H1 (cell line): ENCODE data around the gene CTSW. TPM values are rescaled to one million over a fixed set of nuclear protein-coding genes. Genes with fewer than 3 reads are reported as not detected.

Experiments used
- CTCF ChIA-PET: fragments of 300-600 bp; sonication (Branson Sonifier 250); formaldehyde crosslinking; loops from one replicate; lab custom pipeline; 2021; ENCODE audit not compliant: partially characterized antibody; lab: Charles Lee
- POLR2A ChIA-PET: fragments of 300-600 bp; sonication (Branson Sonifier 250); formaldehyde crosslinking; loops from one replicate; lab custom pipeline; 2021; ENCODE audit warnings: inconsistent platforms; ENCODE audit not compliant: partially characterized antibody; lab: Charles Lee
- DNase-seq, 2 experiments: peaks; one replicate each; pipeline versions ENCODE4 v3.0.0 to v3.0.0-alpha.2; 2010 to 2022; ENCODE audit warnings: low spot score in 2 of 2, low read depth in 1 of 2, mixed read lengths in 1 of 2
- FAIRE-seq: peaks from 2 replicates; lab custom pipeline; 2011; peaks lifted over from hg19 to GRCh38; lab: Jason Lieb, UNC
- H2AFZ ChIP-seq: 2 replicates; pipeline ENCODE4 v1.8.1; 2012; ENCODE audit warnings: low read length, inconsistent platforms
- H2AK5ac ChIP-seq: 2 replicates; pipeline ENCODE4 v1.6.1; 2013; ENCODE audit warnings: low read depth, low read length
- H2BK120ac ChIP-seq: replicated peaks from 2 replicates; pipeline ENCODE3; 2013; ENCODE audit warnings: low read depth, low read length, inconsistent platforms
- H2BK12ac ChIP-seq: 2 replicates; pipeline ENCODE4 v1.6.1; 2013; ENCODE audit warnings: low read depth, low read length
- H2BK15ac ChIP-seq: 2 replicates; pipeline ENCODE4 v1.6.1; 2013; ENCODE audit warnings: low read length
- H2BK20ac ChIP-seq: 2 replicates; pipeline ENCODE4 v1.6.1; 2013; ENCODE audit warnings: low read length
- H2BK5ac ChIP-seq: 2 replicates; pipeline ENCODE4 v1.6.1; 2013; ENCODE audit warnings: low read depth, low read length
- H3K14ac ChIP-seq: 2 replicates; pipeline ENCODE4 v1.6.1; 2013; ENCODE audit warnings: inconsistent platforms; ENCODE audit not compliant: insufficient read length
- H3K18ac ChIP-seq: 2 replicates; pipeline ENCODE4 v1.6.1; 2013; ENCODE audit warnings: low read length; ENCODE audit errors: extremely low read depth
- H3K23ac ChIP-seq: 2 replicates; pipeline ENCODE4 v1.6.1; 2013; ENCODE audit warnings: inconsistent platforms; ENCODE audit not compliant: insufficient read length
- H3K23me2 ChIP-seq: 2 replicates; pipeline ENCODE4 v1.6.1; 2013; ENCODE audit warnings: low read depth, low read length
- H3K27ac ChIP-seq: 2 replicates; pipeline ENCODE4 v1.6.1; 2011; ENCODE audit warnings: low read depth, low read length, inconsistent platforms
- H3K27me3 ChIP-seq, 4 experiments: replicated peaks in 1 of 4; 1 replicate in 1 of 4; 2 replicates in 3 of 4; pipeline versions ENCODE4 v1.6.1 to v1.8.1; 2011 to 2013; ENCODE audit warnings: low read length in 3 of 4, mild to moderate bottlenecking in 3 of 4, inconsistent platforms in 2 of 4, mixed read lengths in 2 of 4, moderate library complexity in 1 of 4; ENCODE audit not compliant: control insufficient read depth in 3 of 4, insufficient read depth in 3 of 4; ENCODE audit errors: extremely low read depth in 1 of 4
- H3K36me3 ChIP-seq, 4 experiments: 2 replicates each; pipeline versions ENCODE4 v1.6.1 to v1.8.1; 2011 to 2013; ENCODE audit warnings: mild to moderate bottlenecking in 4 of 4, low read length in 3 of 4, moderate library complexity in 2 of 4, control low read depth in 1 of 4, inconsistent platforms in 1 of 4; ENCODE audit not compliant: insufficient read depth in 4 of 4, control insufficient read depth in 2 of 4
- H3K4ac ChIP-seq: replicated peaks from 2 replicates; pipeline ENCODE3; 2013; ENCODE audit warnings: low read length, low read depth, mixed read lengths, inconsistent platforms; ENCODE audit not compliant: insufficient read length
- H3K4me1 ChIP-seq, 4 experiments: replicated peaks in 1 of 4; 1 replicate in 1 of 4; 2 replicates in 3 of 4; pipeline versions ENCODE4 v1.6.1 to v1.8.1; 2011 to 2013; ENCODE audit warnings: low read length in 3 of 4, inconsistent platforms in 2 of 4, mixed read lengths in 1 of 4; ENCODE audit not compliant: insufficient read depth in 4 of 4, control insufficient read depth in 3 of 4
- H3K4me2 ChIP-seq, 2 experiments: 2 replicates each; pipeline versions ENCODE4 v1.6.1 to v1.8.1; 2011 to 2013; ENCODE audit warnings: low read depth in 2 of 2, low read length in 2 of 2, control low read depth in 1 of 2, inconsistent platforms in 1 of 2, mild to moderate bottlenecking in 1 of 2; ENCODE audit not compliant: insufficient read depth in 1 of 2
- H3K4me3 ChIP-seq, 4 experiments: fragments of 200-600, 300-600 bp in 1 of 4; sonication (generic), shearing (Covaris generic), sonication (Bioruptor Twin) in 1 of 4; 2 replicates each; pipeline versions ENCODE4 v1.5.1 to v1.8.1; 2011 to 2016; ENCODE audit warnings: low read length in 4 of 4, low read depth in 3 of 4, control low read depth in 2 of 4, inconsistent platforms in 2 of 4, mild to moderate bottlenecking in 2 of 4, mixed read lengths in 1 of 4, moderate library complexity in 1 of 4; ENCODE audit not compliant: insufficient read depth in 2 of 4; ENCODE audit errors: extremely low read depth in 1 of 4
- H3K56ac ChIP-seq: replicated peaks from 2 replicates; pipeline ENCODE3; 2013; ENCODE audit warnings: low read depth, mild to moderate bottlenecking, mixed read lengths, low read length, inconsistent platforms; ENCODE audit not compliant: insufficient read length
- H3K79me1 ChIP-seq: 2 replicates; pipeline ENCODE4 v1.6.1; 2013; ENCODE audit warnings: low read depth, low read length, control low read depth
- H3K79me2 ChIP-seq, 2 experiments: 2 replicates each; pipeline versions ENCODE4 v1.6.1 to v1.8.1; 2012 to 2013; ENCODE audit warnings: low read length in 2 of 2, mild to moderate bottlenecking in 2 of 2, inconsistent platforms in 1 of 2; ENCODE audit not compliant: insufficient read depth in 2 of 2, control insufficient read depth in 1 of 2
- H3K9ac ChIP-seq, 4 experiments: replicated peaks in 1 of 4; 1 replicate in 1 of 4; 2 replicates in 3 of 4; pipeline versions ENCODE4 v1.6.1 to v1.8.1; 2011 to 2013; ENCODE audit warnings: low read depth in 3 of 4, low read length in 3 of 4, control low read depth in 2 of 4, mild to moderate bottlenecking in 2 of 4, moderate library complexity in 2 of 4, inconsistent platforms in 1 of 4; ENCODE audit errors: extremely low read depth in 1 of 4
- H3K9me3 ChIP-seq, 2 experiments: 2 replicates each; pipeline versions ENCODE4 v1.6.1 to v1.8.1; 2012 to 2013; ENCODE audit warnings: mild to moderate bottlenecking in 2 of 2, moderate library complexity in 2 of 2, control low read depth in 1 of 2, inconsistent platforms in 1 of 2, low read depth in 1 of 2, low read length in 1 of 2, mixed read lengths in 1 of 2; ENCODE audit not compliant: insufficient read depth in 2 of 2
- H4K20me1 ChIP-seq, 2 experiments: replicated peaks in 1 of 2; 2 replicates each; pipeline versions ENCODE3 to v1.8.1; 2011 to 2013; ENCODE audit warnings: inconsistent platforms in 2 of 2, low read length in 2 of 2, mild to moderate bottlenecking in 1 of 2; ENCODE audit not compliant: insufficient read depth in 2 of 2, control insufficient read depth in 1 of 2
- H4K5ac ChIP-seq: 2 replicates; pipeline ENCODE4 v1.6.1; 2013; ENCODE audit warnings: low read length, low read depth, mixed read lengths, inconsistent platforms; ENCODE audit not compliant: insufficient read length
- H4K8ac ChIP-seq: 2 replicates; pipeline ENCODE4 v1.8.0; 2013; ENCODE audit warnings: mild to moderate bottlenecking, moderate library complexity, low read length, inconsistent platforms; ENCODE audit not compliant: insufficient read depth; ENCODE audit errors: extremely low read depth
- H4K91ac ChIP-seq: replicated peaks from 2 replicates; pipeline ENCODE3; 2013; ENCODE audit warnings: low read length, mixed read lengths, inconsistent platforms; ENCODE audit not compliant: insufficient read length
- CTBP2 ChIP-seq: IDR thresholded peaks from 2 replicates; pipeline ENCODE4 v1.7.0; 2011; ENCODE audit warnings: borderline replicate concordance, mild to moderate bottlenecking, moderate library complexity, mixed read lengths, low read length; ENCODE audit not compliant: insufficient read depth, insufficient read length
- RAD21 ChIP-seq, 2 experiments: IDR thresholded peaks in 1 of 2; conservative IDR thresholded peaks in 1 of 2; 2 replicates each; pipeline ENCODE4 v1.6.1; 2011; ENCODE audit warnings: low read depth in 2 of 2, low read length in 2 of 2, improper control_type of control experiment in 1 of 2, inconsistent platforms in 1 of 2, mild to moderate bottlenecking in 1 of 2, moderate library complexity in 1 of 2
- RXRA ChIP-seq: IDR thresholded peaks from 2 replicates; pipeline ENCODE4 v1.6.1; 2011; ENCODE audit warnings: low read depth, mild to moderate bottlenecking, low read length, moderate library complexity; ENCODE audit not compliant: insufficient read depth
- SP2 ChIP-seq: IDR thresholded peaks from 2 replicates; pipeline ENCODE4 v1.6.1; 2012; ENCODE audit warnings: mild to moderate bottlenecking, low read length, inconsistent platforms
- WGBS, 2 experiments: shearing (Covaris generic) in 1 of 2; methylation state at CpG; one replicate each; pipeline versions ENCODE4 v1.1.6 to v1.1.7; 2013 to 2015; ENCODE audit warnings: low lambda C conversion rate in 2 of 2, mixed read lengths in 2 of 2, inconsistent platforms in 1 of 2, low coverage in 1 of 2, missing lambda C conversion rate in 1 of 2; ENCODE audit not compliant: insufficient replicate concordance in 2 of 2, insufficient coverage in 1 of 2, insufficient read length in 1 of 2; ENCODE audit errors: extremely low coverage in 1 of 2, missing lambda C conversion rate in 1 of 2; 5-methylcytosine and 5-hydroxymethylcytosine counted together
- polyA plus RNA-seq, 7 experiments: library from polyadenylated mRNA; depleted of rRNA in 3 of 7; stranded (reverse) in 5 of 7; unstranded in 2 of 7; fragments of >200 nt in 5 of 7; fragments of 200-250 nt in 2 of 7; gene quantifications; 1 replicate in 5 of 7; 2 replicates in 1 of 7; 4 replicates in 1 of 7; pipeline versions ENCODE4 v1.2.1 to v1.2.3, GENCODE V29; 2011 to 2013; ENCODE audit warnings: missing spikeins in 2 of 7, mixed read lengths in 2 of 7
- total RNA-seq: library from RNA; stranded (reverse); fragmentation: NEBNext Ultra II Directional; extraction: Animal tissue kit (Norgen Biotek cat#: 25700); gene quantifications from 2 replicates; pipeline ENCODE4 v1.2.1, GENCODE V29; 2021
- TF ChIP-seq, protein P1 (sequence below): IDR thresholded peaks from 2 replicates; pipeline ENCODE4 v1.6.1; 2011; ENCODE audit warnings: low read length, improper control_type of control experiment
- TF ChIP-seq, protein P2 (sequence below): IDR thresholded peaks from 2 replicates; pipeline ENCODE4 v1.6.1; 2012; ENCODE audit warnings: low read length, inconsistent platforms
- TF ChIP-seq, protein P3 (sequence below): IDR thresholded peaks from 2 replicates; pipeline ENCODE4 v1.6.1; 2012; ENCODE audit warnings: inconsistent platforms

Gene CTSW
- total and polyA plus RNA-seq, 2 of the 8 experiments (the other 6 are each of a cell fraction or from before 2014, with no cell fraction given), result not detected

DNA sequence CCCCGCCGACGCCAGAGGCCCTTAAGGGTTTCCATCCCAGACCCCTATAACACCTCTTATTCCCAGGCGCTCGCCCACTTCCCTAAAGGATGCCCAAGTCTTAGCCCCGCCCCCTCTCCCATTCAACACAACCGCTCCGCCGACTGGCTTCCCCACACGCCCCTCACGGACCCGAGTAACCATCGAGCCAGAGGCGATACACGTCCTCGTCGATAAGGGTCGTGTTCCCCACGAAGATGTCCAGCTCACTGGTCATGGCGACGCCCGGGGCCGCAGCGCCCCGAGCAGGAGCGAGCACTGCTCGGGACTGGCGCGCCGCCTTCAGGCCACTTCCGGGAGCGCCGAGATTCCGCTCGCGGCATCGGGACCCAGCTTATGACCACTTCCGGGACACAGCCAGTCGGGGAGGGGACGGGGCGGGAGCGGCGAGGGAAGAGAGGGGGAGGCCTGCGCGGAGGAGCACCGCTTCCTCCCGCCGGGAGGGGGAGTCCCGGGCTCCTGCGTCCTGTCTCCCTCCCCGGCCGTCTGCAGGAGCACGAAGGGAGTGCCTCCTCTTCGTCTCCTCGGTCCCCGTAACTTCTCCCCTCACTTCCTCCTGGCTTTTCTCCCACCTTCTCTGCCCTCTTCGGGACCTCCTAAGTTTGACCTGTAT, 8.7 kb downstream of the CTSW start, which contains the start of gene FIBP:
FIBP (minus strand) TSS at position 309 of the 652 bp plus-strand sequence; CDS start at position 256, 53 bp downstream.
- peak within 1 kb of the TSS; percentile 95 for H4K91ac ChIP-seq
- WGBS, 2 experiments, result 2% methylated on average over 32 of the region's 57 CpGs; no CpG with 5 or more reads in 1 of the 2 experiments
- peak within 1 kb of the TSS; percentile 59 for H3K56ac ChIP-seq
- H3K4me3 ChIP-seq, result peak within 1 kb of the TSS; percentile 73 to 84 (median 79)
- CTCF ChIA-PET, result interaction anchor here (0.6 to 19.6 kb wide), 49 partner anchors 11 to 380 kb away, joined by 3 to 283 read pairs (median 6); partner anchors contain the start of genes AP5B1, BANF1, CFL1 and CTSW
- peaks cover 0 to 27% (median 12%) of the 10 kb centered on the region in 4 experiments; a peak in 5 of 7 replicates for H3K4me1 ChIP-seq
- peak within 1 kb of the TSS; percentile 90; the same call in 1 of the 2 replicates for H4K8ac ChIP-seq
- peaks cover 0 to 14% (median 8%) of the 10 kb centered on the region in 4 experiments; a peak in 6 of 7 replicates for H3K27me3 ChIP-seq
- H3K14ac ChIP-seq, result no peak within 1 kb of the TSS
- H4K20me1 ChIP-seq, result peaks cover 7 to 9% of the 10 kb centered on the region in 2 experiments
- H3K9ac ChIP-seq, result peak within 1 kb of the TSS in 3 of 4 experiments; percentile 58 to 71 (median 69); a peak in 5 of 7 replicates
- H2BK12ac ChIP-seq, result no peak within 1 kb of the TSS; the same call in 1 of the 2 replicates
- H3K23ac ChIP-seq, result no peak within 1 kb of the TSS
- no peak within 1 kb of the TSS for H2BK120ac ChIP-seq
- H3K9me3 ChIP-seq, result no peaks in the 10 kb centered on the region
- peaks cover 8 to 18% (median 15%) of the 10 kb centered on the region in 4 experiments; a peak in 7 of 8 replicates for H3K36me3 ChIP-seq
- no peak within 1 kb of the TSS for H3K4ac ChIP-seq
- POLR2A ChIA-PET, result interaction anchor here (0.7 to 39.7 kb wide), 18 partner anchors 9 to 383 kb away, joined by 3 to 1071 read pairs (median 3); partner anchors contain the start of genes BANF1, CFL1, EFEMP2 and KAT5
- H3K79me1 ChIP-seq, result no peaks in the 10 kb centered on the region
- H3K4me2 ChIP-seq, result peak within 1 kb of the TSS; percentile 94 to 97
- H4K5ac ChIP-seq, result peak within 1 kb of the TSS; percentile 89
- peaks cover 25% of the 10 kb centered on the region for H3K23me2 ChIP-seq
- H2BK20ac ChIP-seq, result no peak within 1 kb of the TSS
- FAIRE-seq (no peak), DNase-seq (peak; percentile 87 to 98)
- peaks cover 0 to 4% of the 10 kb centered on the region in 2 experiments; a peak in 1 of 4 replicates for H3K79me2 ChIP-seq
- no peak within 1 kb of the TSS for H2AK5ac ChIP-seq
- H2AFZ ChIP-seq, result peak within 1 kb of the TSS; percentile 29; the same call in 1 of the 2 replicates
- peak within 1 kb of the TSS; percentile 87 for H2BK5ac ChIP-seq
- H2BK15ac ChIP-seq, result peak within 1 kb of the TSS; percentile 92; the same call in 1 of the 2 replicates
- peak within 1 kb of the TSS; percentile 87 for H3K18ac ChIP-seq
- H3K27ac ChIP-seq, result peak within 1 kb of the TSS; percentile 75
- TF ChIP-seq, protein P1, sequence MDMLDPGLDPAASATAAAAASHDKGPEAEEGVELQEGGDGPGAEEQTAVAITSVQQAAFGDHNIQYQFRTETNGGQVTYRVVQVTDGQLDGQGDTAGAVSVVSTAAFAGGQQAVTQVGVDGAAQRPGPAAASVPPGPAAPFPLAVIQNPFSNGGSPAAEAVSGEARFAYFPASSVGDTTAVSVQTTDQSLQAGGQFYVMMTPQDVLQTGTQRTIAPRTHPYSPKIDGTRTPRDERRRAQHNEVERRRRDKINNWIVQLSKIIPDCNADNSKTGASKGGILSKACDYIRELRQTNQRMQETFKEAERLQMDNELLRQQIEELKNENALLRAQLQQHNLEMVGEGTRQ, result no peak
- TF ChIP-seq, protein P2, sequence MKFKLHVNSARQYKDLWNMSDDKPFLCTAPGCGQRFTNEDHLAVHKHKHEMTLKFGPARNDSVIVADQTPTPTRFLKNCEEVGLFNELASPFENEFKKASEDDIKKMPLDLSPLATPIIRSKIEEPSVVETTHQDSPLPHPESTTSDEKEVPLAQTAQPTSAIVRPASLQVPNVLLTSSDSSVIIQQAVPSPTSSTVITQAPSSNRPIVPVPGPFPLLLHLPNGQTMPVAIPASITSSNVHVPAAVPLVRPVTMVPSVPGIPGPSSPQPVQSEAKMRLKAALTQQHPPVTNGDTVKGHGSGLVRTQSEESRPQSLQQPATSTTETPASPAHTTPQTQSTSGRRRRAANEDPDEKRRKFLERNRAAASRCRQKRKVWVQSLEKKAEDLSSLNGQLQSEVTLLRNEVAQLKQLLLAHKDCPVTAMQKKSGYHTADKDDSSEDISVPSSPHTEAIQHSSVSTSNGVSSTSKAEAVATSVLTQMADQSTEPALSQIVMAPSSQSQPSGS, result no peak
- TF ChIP-seq CTBP2 (no peak), RXRA (no peak), RAD21 (IDR thresholded peaks at IDR 0.05 in 1 of 2, conservative IDR thresholded peaks at IDR 0.05 in 1 of 2; ENCODE audit: low read depth in 2 of 2, low read length in 2 of 2) (peak; percentile 42 to 64), SP2 (no peak)
- TF ChIP-seq, protein P3, sequence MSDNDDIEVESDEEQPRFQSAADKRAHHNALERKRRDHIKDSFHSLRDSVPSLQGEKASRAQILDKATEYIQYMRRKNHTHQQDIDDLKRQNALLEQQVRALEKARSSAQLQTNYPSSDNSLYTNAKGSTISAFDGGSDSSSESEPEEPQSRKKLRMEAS, result peak; percentile 69; the same call in 1 of the 2 replicates
